CD4-positive, alpha-beta T cell treated with Interleukin-4 for 4 hours (primary cell): Measurements from ENCODE around the gene WNT16.
"Not testable (repeated sequence)": the region's sequence is repeated elsewhere in the genome, so short reads cannot be mapped to it uniquely, and the experiment has no call there.

ENCODE experiments used
- DNase-seq: peaks from one replicate; pipeline ENCODE4 v3.0.0-alpha.2; 2020

Gene WNT16

GRCh38 chr7:121307021-121307574 lies 21.7 kb upstream of the WNT16 start:
- no peak for DNase-seq

- DNase-seq = no peak
Measured at GRCh38 chr7:121313220-121313792, 15.5 kb upstream of the WNT16 start.

GRCh38 chr7:121313793-121314676 lies 14.8 kb upstream of the WNT16 start:
- no peak for DNase-seq

GRCh38 chr7:121315170-121315569 lies 13.6 kb upstream of the WNT16 start:
- not testable (repeated sequence) for DNase-seq

- DNase-seq = no peak
Measured at GRCh38 chr7:121322460-121322859, 6.3 kb upstream of the WNT16 start.

GRCh38 chr7:121323515-121324302 lies 5.1 kb upstream of the WNT16 start:
- no peak for DNase-seq

- DNase-seq = no peak
Measured at GRCh38 chr7:121327671-121328070, 1.1 kb upstream of the WNT16 start.

GRCh38 chr7:121329191-121330052 lies 622 bp downstream of the WNT16 start:
- DNase-seq = no peak

- no peak for DNase-seq
Measured at GRCh38 chr7:121330053-121330833, 1.4 kb downstream of the WNT16 start.

GRCh38 chr7:121331048-121331447 lies 2.2 kb downstream of the WNT16 start:
- no peak for DNase-seq

- no peak for DNase-seq
Measured at GRCh38 chr7:121331574-121331973, 2.8 kb downstream of the WNT16 start.

- DNase-seq = no peak
Measured at GRCh38 chr7:121334376-121334775, 5.6 kb downstream of the WNT16 start.

- no peak for DNase-seq
Measured at GRCh38 chr7:121334875-121335648, 6.3 kb downstream of the WNT16 start.

GRCh38 chr7:121336579-121336978 lies 7.8 kb downstream of the WNT16 start:
- no peak for DNase-seq

- no peak for DNase-seq
Measured at GRCh38 chr7:121337398-121337797, 8.6 kb downstream of the WNT16 start.

GRCh38 chr7:121339082-121339481 lies 10.3 kb downstream of the WNT16 start:
- DNase-seq = no peak

GRCh38 chr7:121341933-121342332 lies 13.1 kb downstream of the WNT16 start:
- DNase-seq = no peak

- no peak for DNase-seq
Measured at GRCh38 chr7:121342631-121343030, 13.8 kb downstream of the WNT16 start.

GRCh38 chr7:121343302-121343701 lies 14.5 kb downstream of the WNT16 start:
- DNase-seq = no peak

- DNase-seq = no peak
Measured at GRCh38 chr7:121344093-121344492, 15.3 kb downstream of the WNT16 start.

GRCh38 chr7:121344497-121344896 lies 15.7 kb downstream of the WNT16 start:
- no peak for DNase-seq
